OCI-LY3 (cell line): Measurements from ENCODE around the gene OPCML.

Experiments used
- H2AFZ ChIP-seq: fragments of 200-600, 300-600 bp; shearing (Covaris generic); 2 replicates; pipeline ENCODE4 v1.6.0; 2014; ENCODE audit warnings: antibody characterized with exemption, low read depth, low read length
- H3K27ac ChIP-seq: fragments of 200-600, 300-600 bp; sonication (generic); 2 replicates; pipeline ENCODE4 v1.5.1; 2014; ENCODE audit warnings: mild to moderate bottlenecking, low read length, moderate library complexity, mixed read lengths
- H3K27me3 ChIP-seq: fragments of 200-600, 300-600 bp; sonication (generic); 2 replicates; pipeline ENCODE4 v1.6.1; 2014; ENCODE audit warnings: low read depth, low read length, mixed read lengths
- H3K36me3 ChIP-seq: fragments of 200-600, 300-600 bp; sonication (generic); replicated peaks from 2 replicates; pipeline ENCODE3; 2014; ENCODE audit warnings: low read depth, low read length, mixed read lengths
- H3K4me1 ChIP-seq: fragments of 300-600, 200-600 bp; sonication (generic); 2 replicates; pipeline ENCODE4 v1.6.1; 2014; ENCODE audit warnings: low read length, mixed read lengths
- H3K4me2 ChIP-seq: fragments of 200-600, 300-600 bp; sonication (generic); 2 replicates; pipeline ENCODE4 v1.6.1; 2014; ENCODE audit warnings: low read length, mixed read lengths
- H3K4me3 ChIP-seq: fragments of 300-600, 200-600 bp; sonication (generic); 2 replicates; pipeline ENCODE4 v1.5.1; 2014; ENCODE audit warnings: antibody characterized with exemption, mild to moderate bottlenecking, low read length, moderate library complexity
- H3K79me2 ChIP-seq: fragments of 300-600, 200-600 bp; shearing (Covaris generic); 2 replicates; pipeline ENCODE4 v1.6.1; 2014; ENCODE audit warnings: mild to moderate bottlenecking, low read length, mixed read lengths
- H3K9ac ChIP-seq: fragments of 300-600, 200-600 bp; shearing (Covaris generic); 2 replicates; pipeline ENCODE4 v1.6.0; 2014; ENCODE audit warnings: mild to moderate bottlenecking, low read length, moderate library complexity
- H3K9me3 ChIP-seq: fragments of 200-600, 300-600 bp; shearing (Covaris generic); 2 replicates; pipeline ENCODE4 v1.6.1; 2014; ENCODE audit warnings: low read length, mixed read lengths; ENCODE audit not compliant: insufficient read depth
- H4K20me1 ChIP-seq: fragments of 200-600, 300-600 bp; sonication (generic); 2 replicates; pipeline ENCODE4 v1.6.1; 2016; ENCODE audit warnings: low read length, mixed read lengths; ENCODE audit not compliant: insufficient read depth
- CTCF ChIP-seq: fragments of 200-600, 300-600 bp; sonication (generic); IDR thresholded peaks from 2 replicates; pipeline ENCODE4 v1.5.1; 2014; ENCODE audit warnings: antibody characterized with exemption, low read length, low read depth
- EZH2phosphoT487 ChIP-seq: fragments of 200-600 bp; shearing (Covaris generic); IDR thresholded peaks from 2 replicates; pipeline ENCODE4 v1.6.1; 2018; ENCODE audit warnings: antibody characterized with exemption, mixed run types, low read depth

The OPCML gene

GRCh38 chr11:132549561-132549960, 982.7 kb downstream of the OPCML start:
- Histone ChIP-seq H3K4me3 (no peak overlapping the region), H4K20me1 (no peaks in the 10 kb centered on the region), H3K27ac (no peak overlapping the region), H3K27me3 (no peaks in the 10 kb centered on the region), H3K4me2 (no peak overlapping the region), H3K36me3 (no peaks in the 10 kb centered on the region), H3K4me1 (no peaks in the 10 kb centered on the region), H2AFZ (no peak overlapping the region), H3K9me3 (no peaks in the 10 kb centered on the region; the same call in 1 of the 2 replicates), H3K9ac (no peak overlapping the region), H3K79me2 (no peaks in the 10 kb centered on the region)
- TF ChIP-seq EZH2phosphoT487 = no peak
- no peak for TF ChIP-seq CTCF

- Histone ChIP-seq H3K9me3 (no peaks in the 10 kb centered on the region; the same call in 1 of the 2 replicates), H3K9ac (no peak overlapping the region), H2AFZ (no peak overlapping the region), H3K36me3 (no peaks in the 10 kb centered on the region), H3K27me3 (no peaks in the 10 kb centered on the region), H3K4me1 (no peaks in the 10 kb centered on the region), H3K4me2 (no peak overlapping the region), H3K79me2 (no peaks in the 10 kb centered on the region), H4K20me1 (no peaks in the 10 kb centered on the region), H3K4me3 (no peak overlapping the region), H3K27ac (no peak overlapping the region)
- TF ChIP-seq EZH2phosphoT487 (no peak), CTCF (no peak)
Measured at GRCh38 chr11:132549001-132549400, 983.3 kb downstream of the OPCML start.

GRCh38 chr11:132544007-132544406, 988.3 kb downstream of the OPCML start:
- Histone ChIP-seq H3K4me3 (no peak overlapping the region), H3K9me3 (no peaks in the 10 kb centered on the region; the same call in 1 of the 2 replicates), H3K27ac (no peak overlapping the region), H3K4me2 (no peak overlapping the region), H2AFZ (no peak overlapping the region), H3K4me1 (no peaks in the 10 kb centered on the region), H4K20me1 (no peaks in the 10 kb centered on the region), H3K36me3 (no peaks in the 10 kb centered on the region), H3K9ac (no peak overlapping the region), H3K79me2 (no peaks in the 10 kb centered on the region), H3K27me3 (no peaks in the 10 kb centered on the region)
- no peak for TF ChIP-seq EZH2phosphoT487
- TF ChIP-seq CTCF = no peak

DNA sequence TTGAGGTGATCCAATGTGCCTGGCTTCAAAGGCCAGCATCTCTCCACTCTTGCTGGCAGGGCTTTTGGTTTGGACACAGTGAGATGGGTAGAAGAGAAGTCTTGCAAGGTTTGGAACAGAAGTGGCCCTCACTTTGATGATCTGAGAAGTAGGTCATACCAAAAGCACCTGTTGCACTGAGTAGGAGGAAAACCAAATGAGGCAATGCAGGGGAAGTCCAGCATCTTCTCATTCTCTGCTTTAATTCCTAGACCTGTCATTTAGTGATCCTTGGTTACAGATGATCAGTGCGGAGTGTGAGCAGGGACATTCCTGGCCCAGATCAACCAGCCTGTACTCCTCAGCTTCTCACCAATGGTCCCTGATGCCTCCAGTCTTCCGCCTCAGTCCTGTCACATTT, 990.5 kb downstream of the OPCML start:
- no peaks in the 10 kb centered on the region for H3K4me1 ChIP-seq
- H2AFZ ChIP-seq = no peak overlapping the region
- H3K4me3 ChIP-seq = no peak overlapping the region
- H4K20me1 ChIP-seq = no peaks in the 10 kb centered on the region
- H3K4me2 ChIP-seq = no peak overlapping the region
- TF ChIP-seq EZH2phosphoT487 (no peak), CTCF (no peak)
- H3K9me3 ChIP-seq = no peaks in the 10 kb centered on the region; the same call in 1 of the 2 replicates
- no peak overlapping the region for H3K27ac ChIP-seq
- H3K79me2 ChIP-seq = no peaks in the 10 kb centered on the region
- no peak overlapping the region for H3K9ac ChIP-seq
- no peaks in the 10 kb centered on the region for H3K36me3 ChIP-seq
- no peaks in the 10 kb centered on the region for H3K27me3 ChIP-seq
